Endothelial cell of umbilical vein (primary cell): Measurements from ENCODE around the gene FAM193B.

Experiments
- EZH2 ChIP-seq: IDR thresholded peaks from 2 replicates; pipeline ENCODE4 v1.6.1; 2012; ENCODE audit warnings: borderline replicate concordance, low read depth, mild to moderate bottlenecking, moderate library complexity, low read length, inconsistent platforms; ENCODE audit not compliant: severe bottlenecking
- POLR2A ChIP-seq: IDR thresholded peaks from 2 replicates; pipeline ENCODE4 v1.6.1; 2012; ENCODE audit warnings: low read depth, mild to moderate bottlenecking, control low read depth, low read length
- POLR2AphosphoS5 ChIP-seq: IDR thresholded peaks from 2 replicates; pipeline ENCODE4 v1.6.1; 2012; ENCODE audit warnings: low read depth, mild to moderate bottlenecking, control low read depth, low read length, moderate library complexity; ENCODE audit not compliant: insufficient read depth
- TF ChIP-seq, protein P1 (sequence below), 2 donors: IDR thresholded peaks; 1 replicate in 1 of 2; 2 replicates in 1 of 2; pipeline ENCODE4 v1.5.1; 2011; ENCODE audit warnings: low read length in 2 of 2, mild to moderate bottlenecking in 2 of 2, moderate library complexity in 2 of 2, control low read depth in 1 of 2, inconsistent platforms in 1 of 2, low read depth in 1 of 2; ENCODE audit not compliant: insufficient read depth in 1 of 2; ENCODE audit errors: extremely low read depth in 1 of 2

DNA sequence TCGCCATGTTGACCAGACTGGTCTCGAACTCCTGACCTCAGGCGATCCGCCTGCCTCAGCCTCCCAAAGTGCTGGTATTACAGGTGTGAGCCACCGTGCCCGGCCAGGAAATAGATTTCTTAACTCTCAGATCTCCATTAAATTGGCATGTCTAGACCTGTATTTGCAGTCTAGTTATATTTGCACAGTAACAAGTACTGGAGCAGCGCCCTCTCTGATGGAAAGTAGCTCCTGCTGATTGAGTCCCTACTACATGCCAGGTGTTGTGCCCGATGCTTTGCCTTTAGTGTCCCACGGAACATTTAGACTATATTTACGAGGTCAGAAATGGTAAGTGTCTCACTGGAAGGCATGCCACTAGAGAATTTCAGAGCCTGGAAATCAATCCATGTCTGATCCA is 21.8 kb upstream of the FAM193B start:
- TF ChIP-seq, protein P1, sequence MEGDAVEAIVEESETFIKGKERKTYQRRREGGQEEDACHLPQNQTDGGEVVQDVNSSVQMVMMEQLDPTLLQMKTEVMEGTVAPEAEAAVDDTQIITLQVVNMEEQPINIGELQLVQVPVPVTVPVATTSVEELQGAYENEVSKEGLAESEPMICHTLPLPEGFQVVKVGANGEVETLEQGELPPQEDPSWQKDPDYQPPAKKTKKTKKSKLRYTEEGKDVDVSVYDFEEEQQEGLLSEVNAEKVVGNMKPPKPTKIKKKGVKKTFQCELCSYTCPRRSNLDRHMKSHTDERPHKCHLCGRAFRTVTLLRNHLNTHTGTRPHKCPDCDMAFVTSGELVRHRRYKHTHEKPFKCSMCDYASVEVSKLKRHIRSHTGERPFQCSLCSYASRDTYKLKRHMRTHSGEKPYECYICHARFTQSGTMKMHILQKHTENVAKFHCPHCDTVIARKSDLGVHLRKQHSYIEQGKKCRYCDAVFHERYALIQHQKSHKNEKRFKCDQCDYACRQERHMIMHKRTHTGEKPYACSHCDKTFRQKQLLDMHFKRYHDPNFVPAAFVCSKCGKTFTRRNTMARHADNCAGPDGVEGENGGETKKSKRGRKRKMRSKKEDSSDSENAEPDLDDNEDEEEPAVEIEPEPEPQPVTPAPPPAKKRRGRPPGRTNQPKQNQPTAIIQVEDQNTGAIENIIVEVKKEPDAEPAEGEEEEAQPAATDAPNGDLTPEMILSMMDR (IDR thresholded peaks at IDR 0.05; ENCODE audit: extremely low read depth in 1 of 2, insufficient read depth in 1 of 2, low read depth in 1 of 2, low read length in 2 of 2): no peak
- no peak for TF ChIP-seq EZH2
- no peak for TF ChIP-seq POLR2AphosphoS5
- no peak for TF ChIP-seq POLR2A
